ENCODE data around the gene ABCC4.

DNA sequence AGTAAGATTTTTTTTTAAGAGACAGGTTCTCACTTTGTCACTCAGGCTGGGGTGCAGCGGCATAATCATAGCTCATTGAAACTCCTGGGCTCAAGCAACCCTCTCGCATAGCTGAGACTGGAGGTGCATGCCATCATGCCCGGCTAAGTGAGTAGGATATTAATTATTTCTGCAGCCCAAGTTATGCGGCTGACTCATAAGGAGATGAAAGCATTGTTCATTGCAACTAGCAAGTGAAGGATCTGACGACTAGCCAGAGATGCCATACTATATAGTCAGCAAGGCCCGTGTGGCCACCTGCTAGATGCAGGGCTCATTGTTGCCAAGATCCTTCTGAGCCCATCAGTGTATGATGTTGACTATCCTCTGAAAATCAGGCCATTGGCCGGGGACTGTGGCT is 45.2 kb downstream of the ABCC4 start:
- TF ChIP-seq, protein P1, sequence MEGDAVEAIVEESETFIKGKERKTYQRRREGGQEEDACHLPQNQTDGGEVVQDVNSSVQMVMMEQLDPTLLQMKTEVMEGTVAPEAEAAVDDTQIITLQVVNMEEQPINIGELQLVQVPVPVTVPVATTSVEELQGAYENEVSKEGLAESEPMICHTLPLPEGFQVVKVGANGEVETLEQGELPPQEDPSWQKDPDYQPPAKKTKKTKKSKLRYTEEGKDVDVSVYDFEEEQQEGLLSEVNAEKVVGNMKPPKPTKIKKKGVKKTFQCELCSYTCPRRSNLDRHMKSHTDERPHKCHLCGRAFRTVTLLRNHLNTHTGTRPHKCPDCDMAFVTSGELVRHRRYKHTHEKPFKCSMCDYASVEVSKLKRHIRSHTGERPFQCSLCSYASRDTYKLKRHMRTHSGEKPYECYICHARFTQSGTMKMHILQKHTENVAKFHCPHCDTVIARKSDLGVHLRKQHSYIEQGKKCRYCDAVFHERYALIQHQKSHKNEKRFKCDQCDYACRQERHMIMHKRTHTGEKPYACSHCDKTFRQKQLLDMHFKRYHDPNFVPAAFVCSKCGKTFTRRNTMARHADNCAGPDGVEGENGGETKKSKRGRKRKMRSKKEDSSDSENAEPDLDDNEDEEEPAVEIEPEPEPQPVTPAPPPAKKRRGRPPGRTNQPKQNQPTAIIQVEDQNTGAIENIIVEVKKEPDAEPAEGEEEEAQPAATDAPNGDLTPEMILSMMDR (conservative IDR thresholded peaks at IDR 0.05; ENCODE audit: low read depth, low read length): no peak
- no peak for TF ChIP-seq EZH2 (IDR thresholded peaks at IDR 0.05; ENCODE audit: borderline replicate concordance, low read depth, low read length, poor library complexity, severe bottlenecking)

Data from A673 (cell line).